Measurements from ENCODE around the gene LSM10. TPM values are rescaled to one million over a fixed set of nuclear protein-coding genes. Genes with fewer than 3 reads are reported as not detected.

The LSM10 gene
- total RNA-seq, 4 donors from 2014 or later: 56.9 to 129 (median 103) TPM

DNA sequence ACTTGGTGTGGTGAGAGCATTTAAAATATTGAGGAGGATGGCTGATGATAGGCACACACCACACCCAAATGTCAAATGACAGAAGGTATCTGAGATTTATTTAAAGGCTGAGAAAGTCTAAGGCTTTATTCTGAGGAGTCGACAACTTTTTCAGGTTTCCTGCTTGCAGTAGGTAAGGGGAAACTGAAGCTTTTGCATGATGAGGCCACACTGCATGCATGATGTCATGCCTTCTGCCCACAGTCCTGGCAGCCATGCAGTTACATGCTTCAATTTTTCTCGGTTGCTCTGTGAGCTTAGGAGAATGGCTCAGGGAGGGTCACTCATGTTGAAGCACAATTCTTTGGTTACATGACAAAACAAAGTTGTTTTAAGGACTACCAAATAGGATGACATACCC lies 45.6 kb upstream of the LSM10 start:
- DNase-seq (no peak), ATAC-seq (no peak)
- Histone ChIP-seq H3K27ac (no peak overlapping the region), H3K36me3 (no peaks in the 10 kb centered on the region), H3K4me1 (no peaks in the 10 kb centered on the region), H3K4me3 (no peak overlapping the region), H3K9me3 (no peaks in the 10 kb centered on the region), H3K27me3 (no peaks in the 10 kb centered on the region)
- TF ChIP-seq, protein P1, sequence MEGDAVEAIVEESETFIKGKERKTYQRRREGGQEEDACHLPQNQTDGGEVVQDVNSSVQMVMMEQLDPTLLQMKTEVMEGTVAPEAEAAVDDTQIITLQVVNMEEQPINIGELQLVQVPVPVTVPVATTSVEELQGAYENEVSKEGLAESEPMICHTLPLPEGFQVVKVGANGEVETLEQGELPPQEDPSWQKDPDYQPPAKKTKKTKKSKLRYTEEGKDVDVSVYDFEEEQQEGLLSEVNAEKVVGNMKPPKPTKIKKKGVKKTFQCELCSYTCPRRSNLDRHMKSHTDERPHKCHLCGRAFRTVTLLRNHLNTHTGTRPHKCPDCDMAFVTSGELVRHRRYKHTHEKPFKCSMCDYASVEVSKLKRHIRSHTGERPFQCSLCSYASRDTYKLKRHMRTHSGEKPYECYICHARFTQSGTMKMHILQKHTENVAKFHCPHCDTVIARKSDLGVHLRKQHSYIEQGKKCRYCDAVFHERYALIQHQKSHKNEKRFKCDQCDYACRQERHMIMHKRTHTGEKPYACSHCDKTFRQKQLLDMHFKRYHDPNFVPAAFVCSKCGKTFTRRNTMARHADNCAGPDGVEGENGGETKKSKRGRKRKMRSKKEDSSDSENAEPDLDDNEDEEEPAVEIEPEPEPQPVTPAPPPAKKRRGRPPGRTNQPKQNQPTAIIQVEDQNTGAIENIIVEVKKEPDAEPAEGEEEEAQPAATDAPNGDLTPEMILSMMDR (IDR thresholded peaks at IDR 0.05 in 4 of 5, conservative IDR thresholded peaks at IDR 0.05 in 1 of 5): no peak
- no peak for TF ChIP-seq POLR2A (IDR thresholded peaks at IDR 0.05)
- intact Hi-C loops (cut with DNase I; ENCODE audit: low total_unique reads): no loop called here
- in situ Hi-C loops (cut with MboI; ENCODE audit: low sequenced_read_pairs in 4 of 4): no loop called here

DNA sequence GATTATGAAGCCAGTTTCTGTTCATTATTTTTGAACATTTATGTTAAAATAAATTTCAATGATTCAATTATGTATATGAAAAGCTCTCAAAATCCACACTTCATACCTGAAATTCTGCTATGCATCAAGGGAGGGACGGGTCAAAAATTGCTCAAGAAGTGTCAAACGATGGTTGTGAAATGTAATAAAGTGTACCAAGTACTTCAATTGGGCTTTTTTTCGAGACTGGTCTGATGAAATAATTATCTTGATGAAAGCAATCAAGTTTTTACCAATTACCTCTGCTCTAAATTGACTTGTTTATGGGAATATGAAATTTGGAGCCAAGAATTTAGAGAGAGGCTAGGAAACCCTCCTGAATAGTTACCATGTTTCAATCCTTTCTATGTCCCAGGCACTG lies 44.6 kb upstream of the LSM10 start:
- intact Hi-C loops (cut with DNase I; ENCODE audit: low total_unique reads): no loop called here

GRCh38 chr1:36440646-36441045 lies 42.9 kb upstream of the LSM10 start:
- ATAC-seq: no peak
- in situ Hi-C loops (cut with MboI; ENCODE audit: low sequenced_read_pairs in 4 of 4): no loop called here

More for the DNA sequence above, 44.6 kb upstream of the LSM10 start:
- in situ Hi-C loops (cut with MboI; ENCODE audit: low sequenced_read_pairs in 4 of 4): no loop called here
- ATAC-seq (no peak), DNase-seq (no peak)
- Histone ChIP-seq H3K27me3 (no peaks in the 10 kb centered on the region), H3K9me3 (no peaks in the 10 kb centered on the region), H3K27ac (no peak overlapping the region), H3K36me3 (no peaks in the 10 kb centered on the region), H3K4me1 (no peaks in the 10 kb centered on the region), H3K4me3 (no peak overlapping the region)
- TF ChIP-seq, protein P1 (IDR thresholded peaks at IDR 0.05 in 4 of 5, conservative IDR thresholded peaks at IDR 0.05 in 1 of 5): no peak
- no peak for TF ChIP-seq POLR2A (IDR thresholded peaks at IDR 0.05)

DNA sequence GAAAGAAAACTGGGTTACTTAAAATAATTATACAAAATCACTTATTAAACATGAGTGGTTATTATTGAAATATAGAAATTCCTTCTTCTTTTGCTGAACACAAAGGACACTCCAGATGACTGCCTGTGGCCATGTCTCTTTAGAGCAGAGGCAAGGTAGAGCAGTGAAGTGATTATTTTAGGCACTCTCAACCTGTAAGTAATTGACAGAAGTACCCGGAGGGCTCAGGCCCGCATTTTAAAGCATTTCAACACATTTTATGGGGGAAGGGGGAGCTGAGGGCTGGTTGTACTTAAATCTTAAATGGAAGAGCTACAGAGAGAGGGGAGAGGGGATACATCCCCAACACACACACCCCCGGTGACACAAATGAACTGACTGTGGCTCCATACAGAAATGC lies 42.3 kb upstream of the LSM10 start:
- intact Hi-C loops (cut with DNase I; ENCODE audit: low total_unique reads): no loop called here
- ATAC-seq: no peak
- TF ChIP-seq POLR2A (IDR thresholded peaks at IDR 0.05): no peak
- TF ChIP-seq, protein P1 (IDR thresholded peaks at IDR 0.05 in 4 of 5, conservative IDR thresholded peaks at IDR 0.05 in 1 of 5): no peak
- Histone ChIP-seq H3K4me3 (no peak overlapping the region), H3K27ac (no peak overlapping the region), H3K4me1 (no peaks in the 10 kb centered on the region), H3K27me3 (no peaks in the 10 kb centered on the region), H3K9me3 (no peaks in the 10 kb centered on the region), H3K36me3 (no peaks in the 10 kb centered on the region)
- in situ Hi-C loops (cut with MboI; ENCODE audit: low sequenced_read_pairs in 4 of 4): no loop called here
- DNase-seq: no peak

More at GRCh38 chr1:36440646-36441045, 42.9 kb upstream of the LSM10 start:
- DNase-seq: no peak
- Histone ChIP-seq H3K27me3 (no peaks in the 10 kb centered on the region), H3K9me3 (no peaks in the 10 kb centered on the region), H3K27ac (no peak overlapping the region), H3K36me3 (no peaks in the 10 kb centered on the region), H3K4me3 (no peak overlapping the region), H3K4me1 (no peaks in the 10 kb centered on the region)
- intact Hi-C loops (cut with DNase I; ENCODE audit: low total_unique reads): no loop called here
- no peak for TF ChIP-seq POLR2A (IDR thresholded peaks at IDR 0.05)
- TF ChIP-seq, protein P1 (IDR thresholded peaks at IDR 0.05 in 4 of 5, conservative IDR thresholded peaks at IDR 0.05 in 1 of 5): no peak

- intact Hi-C loops (cut with DNase I; ENCODE audit: low total_unique reads): no loop called here
- Histone ChIP-seq H3K4me3 (no peak overlapping the region), H3K27me3 (no peaks in the 10 kb centered on the region), H3K36me3 (no peaks in the 10 kb centered on the region), H3K4me1 (no peaks in the 10 kb centered on the region), H3K27ac (no peak overlapping the region), H3K9me3 (no peaks in the 10 kb centered on the region)
- ATAC-seq (no peak), DNase-seq (no peak)
- in situ Hi-C loops (cut with MboI; ENCODE audit: low sequenced_read_pairs in 4 of 4): no loop called here
- no peak for TF ChIP-seq POLR2A (IDR thresholded peaks at IDR 0.05)
- TF ChIP-seq, protein P1 (IDR thresholded peaks at IDR 0.05 in 4 of 5, conservative IDR thresholded peaks at IDR 0.05 in 1 of 5): no peak
These were observed 41.0 kb upstream of the LSM10 start for GRCh38 chr1:36438715-36439114.
